Bronchial epithelial cell (primary cell): ENCODE data around the gene SAMMSON. TPM values are rescaled to one million over a fixed set of nuclear protein-coding genes. Genes with fewer than 3 reads are reported as not detected.

ENCODE experiments used
- DNase-seq: peaks from one replicate; pipeline ENCODE4 v3.0.0-alpha.2; 2010; ENCODE audit warnings: low read depth
- FAIRE-seq: peaks from 2 replicates; lab custom pipeline; 2011; peaks lifted over from hg19 to GRCh38; lab: Jason Lieb, UNC
- H3K27me3 ChIP-seq: 2 replicates; pipeline ENCODE4 v1.5.1; 2011; ENCODE audit warnings: low read length; ENCODE audit not compliant: control insufficient read depth, insufficient read depth
- H3K36me3 ChIP-seq: 2 replicates; pipeline ENCODE4 v1.5.1; 2011; ENCODE audit warnings: low read length; ENCODE audit not compliant: control insufficient read depth, insufficient read depth
- H3K4me3 ChIP-seq: 2 replicates; pipeline ENCODE4 v1.5.1; 2011; ENCODE audit warnings: mild to moderate bottlenecking, low read depth, low read length, control low read depth
- CTCF ChIP-seq: IDR thresholded peaks from 2 replicates; pipeline ENCODE4 v1.5.1; 2011; ENCODE audit warnings: mild to moderate bottlenecking, moderate library complexity, low read length, control low read depth, inconsistent platforms; ENCODE audit not compliant: insufficient read depth, severe bottlenecking
- total RNA-seq: library from RNA; depleted of rRNA; stranded (reverse); fragments of >200 nt; gene quantifications from 2 replicates; pipeline ENCODE4 v1.2.1, GENCODE V29; 2014

The SAMMSON gene
- total RNA-seq, 1 donor from 2014 or later: not detected

DNA sequence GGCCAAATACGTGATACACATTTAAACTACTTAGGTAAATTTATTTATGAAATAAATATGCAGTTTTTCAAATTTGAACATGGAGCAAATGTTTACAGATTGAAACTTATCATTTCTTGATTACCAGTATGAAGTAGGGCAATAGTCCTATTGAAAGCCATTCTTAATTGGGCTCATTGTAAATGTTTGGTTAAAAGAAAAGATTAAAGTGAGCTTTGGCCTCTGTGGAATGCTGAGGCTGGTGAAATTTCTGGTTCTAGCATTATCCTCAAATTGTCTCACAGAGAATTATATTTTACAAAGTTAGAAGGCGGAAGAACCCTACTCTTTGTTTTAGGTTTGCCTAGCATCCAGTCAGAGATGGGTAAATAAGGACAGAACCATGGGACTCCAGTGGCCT lies 73.2 kb downstream of the SAMMSON start:
- H3K27me3 ChIP-seq: no peaks in the 10 kb centered on the region
- no peak for FAIRE-seq

DNA sequence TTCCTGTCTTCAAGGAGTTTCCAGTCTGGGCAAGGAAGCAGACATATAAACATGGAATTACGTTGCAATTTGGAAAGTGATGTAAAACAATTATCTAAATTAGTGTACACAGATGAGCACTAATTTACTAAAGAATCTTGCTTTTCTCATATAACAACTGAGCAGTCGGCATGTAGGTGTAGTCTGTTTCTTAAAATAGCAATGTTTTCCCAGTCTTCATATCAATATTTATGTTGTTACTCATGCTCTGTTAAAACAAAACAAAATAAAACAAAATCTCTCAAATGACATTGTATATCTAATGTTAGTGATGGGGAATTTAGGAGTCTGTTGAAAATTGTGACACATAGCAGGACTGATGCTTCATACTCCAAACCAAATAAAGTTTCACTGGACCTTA lies 75.6 kb downstream of the SAMMSON start:
- FAIRE-seq (no peak), DNase-seq (no peak)
- H3K27me3 ChIP-seq: no peaks in the 10 kb centered on the region
- no peaks in the 10 kb centered on the region for H3K36me3 ChIP-seq
- TF ChIP-seq CTCF: no peak
- no peak overlapping the region for H3K4me3 ChIP-seq

More for the DNA sequence above, 73.2 kb downstream of the SAMMSON start:
- Histone ChIP-seq H3K4me3 (no peak overlapping the region), H3K36me3 (no peaks in the 10 kb centered on the region)
- TF ChIP-seq CTCF: no peak
- no peak for DNase-seq

DNA sequence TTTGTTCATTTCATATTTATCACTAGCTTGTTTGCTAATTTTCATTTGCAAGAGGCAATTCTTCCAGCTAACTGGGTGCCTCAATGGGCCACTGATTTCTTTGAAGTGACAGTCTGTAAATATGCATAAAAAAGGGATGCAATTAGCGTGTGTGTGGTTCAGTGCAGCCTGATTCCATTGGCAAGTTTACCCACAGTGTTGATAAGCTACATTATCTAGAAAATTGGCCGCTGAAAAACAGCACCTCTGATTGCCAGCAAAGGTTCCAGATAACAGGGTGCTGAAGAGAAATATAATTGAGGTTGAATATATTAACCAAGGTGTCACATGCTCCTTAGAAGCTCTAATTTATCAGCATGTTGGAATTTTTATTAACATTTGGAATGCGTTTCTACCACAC lies 76.9 kb downstream of the SAMMSON start:
- FAIRE-seq: no peak
- no peak for DNase-seq
- Histone ChIP-seq H3K36me3 (no peaks in the 10 kb centered on the region), H3K4me3 (no peak overlapping the region), H3K27me3 (no peaks in the 10 kb centered on the region)
- no peak for TF ChIP-seq CTCF

- FAIRE-seq (no peak), DNase-seq (no peak)
- TF ChIP-seq CTCF: no peak
- H3K27me3 ChIP-seq: no peaks in the 10 kb centered on the region
- H3K36me3 ChIP-seq: no peaks in the 10 kb centered on the region
- no peak overlapping the region for H3K4me3 ChIP-seq
These were observed 79.2 kb downstream of the SAMMSON start for GRCh38 chr3:70078778-70079177.

- TF ChIP-seq CTCF: no peak
- FAIRE-seq: no peak
- no peaks in the 10 kb centered on the region for H3K27me3 ChIP-seq
- no peaks in the 10 kb centered on the region for H3K36me3 ChIP-seq
- DNase-seq: peak; percentile 2
- H3K4me3 ChIP-seq: no peak overlapping the region
These were observed 86.1 kb downstream of the SAMMSON start for GRCh38 chr3:70085613-70086012.

DNA sequence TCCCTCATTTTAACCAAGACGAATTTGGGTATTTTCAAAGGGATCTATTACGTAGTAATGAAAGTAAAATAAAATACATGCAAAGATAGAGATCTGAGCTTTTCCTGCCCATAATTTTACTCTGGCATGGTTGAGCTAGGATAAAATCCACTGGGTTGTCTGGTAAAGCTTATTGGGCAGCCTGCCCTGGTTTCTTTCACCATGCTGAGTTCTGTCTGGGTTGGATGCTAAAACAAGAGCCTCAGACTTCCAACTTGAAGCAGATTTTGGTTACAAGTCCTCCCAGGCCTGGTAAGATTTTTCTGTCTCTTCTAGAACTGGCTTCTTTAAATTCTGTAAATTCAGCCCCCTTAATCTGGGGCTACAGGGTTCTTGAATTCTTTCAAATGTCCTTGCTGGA lies 86.8 kb downstream of the SAMMSON start:
- FAIRE-seq (no peak), DNase-seq (no peak)
- Histone ChIP-seq H3K4me3 (no peak overlapping the region), H3K27me3 (no peaks in the 10 kb centered on the region), H3K36me3 (no peaks in the 10 kb centered on the region)
- no peak for TF ChIP-seq CTCF
